ENCODE measurements around the gene E2F8.
"Not testable (repeated sequence)": the region's sequence is repeated elsewhere in the genome, so short reads cannot be mapped to it uniquely, and the experiment has no call there.

The E2F8 gene, protein sequence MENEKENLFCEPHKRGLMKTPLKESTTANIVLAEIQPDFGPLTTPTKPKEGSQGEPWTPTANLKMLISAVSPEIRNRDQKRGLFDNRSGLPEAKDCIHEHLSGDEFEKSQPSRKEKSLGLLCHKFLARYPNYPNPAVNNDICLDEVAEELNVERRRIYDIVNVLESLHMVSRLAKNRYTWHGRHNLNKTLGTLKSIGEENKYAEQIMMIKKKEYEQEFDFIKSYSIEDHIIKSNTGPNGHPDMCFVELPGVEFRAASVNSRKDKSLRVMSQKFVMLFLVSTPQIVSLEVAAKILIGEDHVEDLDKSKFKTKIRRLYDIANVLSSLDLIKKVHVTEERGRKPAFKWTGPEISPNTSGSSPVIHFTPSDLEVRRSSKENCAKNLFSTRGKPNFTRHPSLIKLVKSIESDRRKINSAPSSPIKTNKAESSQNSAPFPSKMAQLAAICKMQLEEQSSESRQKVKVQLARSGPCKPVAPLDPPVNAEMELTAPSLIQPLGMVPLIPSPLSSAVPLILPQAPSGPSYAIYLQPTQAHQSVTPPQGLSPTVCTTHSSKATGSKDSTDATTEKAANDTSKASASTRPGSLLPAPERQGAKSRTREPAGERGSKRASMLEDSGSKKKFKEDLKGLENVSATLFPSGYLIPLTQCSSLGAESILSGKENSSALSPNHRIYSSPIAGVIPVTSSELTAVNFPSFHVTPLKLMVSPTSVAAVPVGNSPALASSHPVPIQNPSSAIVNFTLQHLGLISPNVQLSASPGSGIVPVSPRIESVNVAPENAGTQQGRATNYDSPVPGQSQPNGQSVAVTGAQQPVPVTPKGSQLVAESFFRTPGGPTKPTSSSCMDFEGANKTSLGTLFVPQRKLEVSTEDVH

DNA sequence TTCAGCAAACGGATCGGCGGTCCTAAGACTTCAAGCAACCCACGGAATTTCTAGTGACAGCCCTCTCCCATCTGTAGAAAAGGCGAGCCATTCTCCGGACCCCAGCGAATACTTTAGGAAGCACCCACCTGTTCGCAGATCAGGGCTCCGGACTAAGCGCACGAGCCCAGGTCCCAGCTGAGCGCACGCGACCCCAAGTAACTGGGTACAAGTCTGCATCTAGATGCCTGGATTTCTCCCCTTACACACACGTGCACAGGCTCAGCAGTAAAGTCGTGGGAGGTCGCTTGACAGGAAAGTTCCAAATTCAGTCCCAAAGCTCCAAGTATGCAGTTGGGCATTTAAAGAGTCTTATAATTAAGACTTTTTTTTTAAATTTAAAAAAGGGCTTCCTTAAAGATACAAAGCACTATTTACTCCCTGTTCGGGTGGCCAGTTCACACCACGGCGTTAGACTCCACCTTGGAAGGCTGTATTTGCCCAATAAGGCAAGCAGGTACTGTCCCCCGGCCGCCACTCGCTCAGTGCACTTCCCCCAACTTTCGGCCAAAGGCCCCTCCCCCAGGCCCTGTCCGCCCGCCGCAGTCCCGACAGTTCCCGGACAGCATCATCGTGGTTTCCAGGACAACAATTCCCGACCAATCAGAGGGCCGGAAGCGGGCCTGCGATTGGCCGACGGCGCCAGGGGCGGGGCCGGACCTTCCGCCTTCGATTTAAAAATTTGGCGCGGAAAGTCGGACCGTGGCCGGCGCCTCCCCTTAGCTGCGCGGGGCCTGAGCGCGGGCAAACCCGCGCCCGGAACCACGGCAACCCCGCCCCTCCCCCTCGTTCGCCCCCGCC lies at the start of gene E2F8:
Gene E2F8, minus strand, starts transcription at position 526 of the 840 bp plus-strand sequence. CDS start 824 bp downstream, outside the sequence.
- peak; percentile 98 for DNase-seq

DNA sequence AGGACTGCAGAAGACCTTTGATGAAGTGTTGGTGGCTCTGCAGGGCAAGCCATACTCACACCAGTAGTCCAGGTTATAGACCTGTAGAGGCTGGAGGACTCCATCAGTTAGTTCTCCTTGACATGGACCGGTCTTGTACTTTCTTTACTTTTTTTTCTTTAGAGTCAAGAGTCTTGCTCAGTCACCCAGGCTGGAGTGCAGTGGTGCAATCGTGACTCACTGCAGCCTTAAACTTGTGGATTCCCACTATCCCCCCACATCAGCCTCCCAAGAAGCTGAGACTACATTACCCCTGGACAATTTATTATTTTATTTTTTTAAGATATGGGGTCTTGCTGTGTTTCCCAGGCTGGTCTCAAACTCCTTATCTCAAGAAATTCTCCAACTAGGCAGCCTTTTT lies 49.6 kb upstream of the E2F8 start:
- no peak for DNase-seq

DNA sequence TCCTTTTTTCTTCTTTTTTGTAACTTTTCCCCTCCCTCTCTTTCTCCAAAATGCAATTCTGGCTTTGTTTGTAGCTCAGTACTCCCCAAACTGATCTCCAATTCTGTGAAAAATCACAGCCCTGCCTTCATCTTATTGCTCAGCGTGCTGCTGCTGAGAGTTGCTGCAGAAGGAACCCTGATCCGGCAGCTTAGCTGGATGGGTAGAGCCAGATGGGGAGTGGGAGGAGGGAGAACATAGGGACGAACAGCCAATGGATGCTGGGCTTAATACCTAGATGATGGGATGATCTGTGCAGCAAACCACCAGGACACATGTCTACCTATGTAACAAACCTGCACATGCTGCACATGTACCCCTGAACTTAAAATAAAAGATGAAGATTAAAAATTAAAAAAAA lies 47.5 kb upstream of the E2F8 start:
- DNase-seq, result no peak

DNA sequence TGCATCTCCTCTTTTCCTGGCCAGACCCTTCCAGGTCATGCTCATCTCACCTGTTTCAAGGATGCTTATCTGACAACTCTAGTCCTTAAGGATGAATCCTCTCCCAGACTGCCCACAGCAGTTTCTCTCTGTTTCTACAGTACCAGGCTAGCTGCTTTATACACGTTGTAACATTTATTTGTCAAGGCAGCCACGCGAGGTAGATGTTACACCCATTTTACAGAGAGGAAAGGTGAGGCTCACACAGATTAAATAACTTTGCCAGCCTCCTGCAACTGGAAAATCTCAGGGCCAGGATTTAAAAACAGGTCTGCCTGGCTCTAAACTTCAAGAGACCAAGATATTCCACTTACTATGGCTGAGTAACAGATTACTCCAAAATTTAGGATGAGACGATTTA lies 45.7 kb upstream of the E2F8 start:
- no peak for DNase-seq

DNA sequence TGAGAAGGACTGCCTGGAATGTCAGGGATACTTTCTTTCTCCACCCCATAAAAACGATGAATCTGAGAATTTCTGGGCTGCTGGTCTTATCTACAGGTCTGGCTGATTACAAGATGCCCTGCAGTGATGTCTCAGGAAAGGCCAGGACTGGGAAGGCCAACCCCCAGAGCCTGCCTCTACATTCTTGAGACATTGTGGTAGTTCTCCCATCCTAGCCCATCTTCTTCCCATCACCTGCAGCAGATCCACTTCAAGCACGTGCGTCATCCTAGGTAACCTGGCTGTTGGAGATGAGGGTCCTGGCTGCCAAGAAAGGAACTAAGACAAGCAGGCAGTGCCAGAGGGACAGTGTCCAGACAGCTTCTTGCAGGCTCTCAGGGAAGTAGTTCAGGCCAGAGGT lies 44.1 kb upstream of the E2F8 start:
- no peak for DNase-seq

DNA sequence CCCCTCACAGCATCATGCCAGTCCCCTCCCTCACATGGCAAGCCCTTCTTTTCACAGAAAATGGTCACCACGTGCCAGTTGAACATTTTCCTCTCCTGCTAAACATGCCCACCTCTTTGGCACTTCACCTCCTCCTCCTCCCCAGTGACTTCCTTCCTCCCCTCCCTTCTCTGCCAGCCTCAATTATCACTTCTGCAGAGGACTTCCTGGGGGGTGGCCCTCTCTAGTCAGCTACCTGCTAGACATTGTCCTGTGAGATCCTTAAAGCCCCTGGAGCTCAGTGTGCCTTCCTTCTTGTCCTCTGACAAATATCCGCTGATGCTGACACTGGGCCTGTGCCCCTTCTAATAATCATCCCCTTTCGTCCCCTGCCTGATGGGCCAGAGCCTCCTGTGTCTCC lies 43.2 kb upstream of the E2F8 start:
- DNase-seq, result no peak

DNA sequence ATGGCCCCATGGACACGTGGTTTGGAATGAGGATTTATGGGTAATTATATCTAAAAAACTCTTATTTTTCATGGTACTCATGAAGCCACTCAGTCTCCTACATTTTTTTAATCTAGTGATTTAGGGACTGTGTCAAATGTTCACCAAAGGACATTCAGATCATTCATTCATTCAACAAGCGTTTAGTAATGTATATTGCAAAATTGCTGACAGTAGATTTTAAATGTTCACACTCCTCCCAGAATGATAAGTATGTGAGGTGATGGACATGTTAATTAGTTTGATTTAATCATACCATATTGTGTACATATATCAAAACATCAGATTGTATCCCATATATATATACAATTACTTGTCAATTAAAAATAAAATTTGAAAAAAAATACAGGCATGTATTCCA lies 40.8 kb upstream of the E2F8 start:
- no peak for DNase-seq

DNA sequence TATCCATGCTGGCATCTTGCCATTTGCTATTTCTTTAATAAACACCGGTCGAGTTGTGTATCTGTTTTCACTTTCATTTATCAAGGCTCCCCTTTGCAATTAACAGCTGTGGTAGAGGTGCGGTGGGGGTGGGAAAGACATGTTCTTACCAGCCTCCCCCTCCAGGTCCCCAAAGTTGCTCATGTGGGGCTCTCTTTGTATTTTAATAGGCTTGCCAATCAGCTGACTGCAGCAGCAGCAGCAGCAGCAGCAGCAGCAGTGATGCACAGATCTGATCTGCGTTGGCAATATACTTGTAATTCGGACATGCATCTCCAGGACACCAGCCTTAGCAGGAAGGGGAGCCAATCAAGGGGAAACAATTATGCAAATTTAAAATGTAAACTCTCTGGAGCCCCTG lies 40.3 kb upstream of the E2F8 start:
- DNase-seq, result peak; percentile 85

DNA sequence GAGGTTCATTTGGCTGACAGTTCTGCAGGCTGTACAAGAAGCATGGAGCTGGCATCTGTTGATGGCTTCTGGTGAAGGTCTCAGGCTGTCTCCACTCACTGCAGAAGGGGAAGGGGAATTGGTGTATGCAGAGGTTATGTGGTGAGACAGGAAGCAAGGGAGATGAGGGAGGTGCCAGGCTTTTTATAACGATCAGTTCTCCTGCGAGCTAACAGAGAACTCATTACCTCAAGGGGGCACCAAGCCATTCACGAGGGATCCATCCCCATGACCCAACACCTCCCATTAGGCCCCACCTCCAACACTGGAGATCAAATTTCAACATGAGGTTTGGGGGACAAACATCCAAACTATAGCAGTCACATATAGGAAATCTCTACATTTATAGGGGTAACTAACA lies 38.7 kb upstream of the E2F8 start:
- no peak for DNase-seq

DNA sequence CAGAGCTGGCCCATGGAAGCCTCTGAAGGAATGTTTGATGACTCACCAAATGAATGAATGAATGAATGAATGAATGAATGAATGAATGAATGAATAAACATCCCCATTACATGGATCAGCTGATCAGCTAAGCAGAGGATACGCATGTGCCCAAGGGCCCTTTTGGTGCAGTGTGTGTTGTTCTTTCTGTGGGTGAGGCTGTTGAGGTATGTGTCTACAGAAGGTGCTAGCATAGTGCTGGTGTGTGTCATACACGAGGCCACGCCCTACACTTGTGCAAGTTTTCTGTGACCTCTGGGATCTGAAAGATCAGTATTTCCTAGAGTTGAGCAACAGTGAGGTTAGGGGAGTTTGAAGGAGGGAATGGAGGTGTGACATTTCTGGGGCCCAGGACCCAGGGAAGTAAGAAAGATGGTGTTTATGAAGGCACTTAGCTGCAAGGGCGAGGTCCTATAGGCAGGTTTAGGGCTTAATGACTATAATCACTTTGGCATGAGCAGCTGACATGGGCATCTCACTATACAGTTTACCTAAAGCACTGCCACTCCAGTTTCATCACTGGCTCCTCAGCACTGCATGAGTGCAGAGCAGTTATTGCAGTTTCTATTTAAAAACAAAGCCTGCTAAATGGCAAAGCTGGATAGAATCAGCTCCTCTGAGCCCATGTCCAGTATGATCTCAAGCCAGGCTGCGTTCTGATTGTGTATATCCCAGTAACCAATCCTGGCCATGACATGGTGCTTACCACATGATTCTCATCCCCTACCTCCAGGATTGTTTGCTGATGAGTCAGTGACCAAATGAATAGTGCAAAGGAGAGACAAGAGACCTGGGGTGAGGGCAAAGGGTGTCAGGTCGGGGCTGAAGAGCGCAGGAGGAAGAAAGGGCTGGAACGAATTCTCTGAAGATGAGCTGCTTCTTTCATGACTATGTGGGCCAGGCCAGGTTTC lies 36.4 kb upstream of the E2F8 start:
- no peak for DNase-seq

DNA sequence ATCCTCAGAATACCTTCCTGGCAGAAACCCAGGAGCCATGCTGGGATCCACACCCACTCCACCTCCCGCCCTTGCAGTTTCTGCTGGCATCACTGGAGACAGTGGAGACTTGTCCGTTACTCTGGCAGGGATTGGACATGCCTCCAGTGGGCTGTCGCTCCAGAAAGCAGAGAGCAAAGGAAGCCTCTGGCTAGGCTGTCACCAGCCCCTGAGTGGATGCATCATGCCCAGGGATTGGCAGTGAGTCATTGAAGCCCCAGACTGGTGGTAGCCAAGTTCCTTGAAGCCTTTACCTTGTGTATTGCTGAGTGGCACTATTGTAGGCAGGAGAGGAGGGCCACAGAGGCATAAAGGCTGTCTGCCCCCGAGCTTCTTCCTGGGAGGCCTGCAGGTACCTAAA lies 34.8 kb upstream of the E2F8 start:
- DNase-seq, result no peak

DNA sequence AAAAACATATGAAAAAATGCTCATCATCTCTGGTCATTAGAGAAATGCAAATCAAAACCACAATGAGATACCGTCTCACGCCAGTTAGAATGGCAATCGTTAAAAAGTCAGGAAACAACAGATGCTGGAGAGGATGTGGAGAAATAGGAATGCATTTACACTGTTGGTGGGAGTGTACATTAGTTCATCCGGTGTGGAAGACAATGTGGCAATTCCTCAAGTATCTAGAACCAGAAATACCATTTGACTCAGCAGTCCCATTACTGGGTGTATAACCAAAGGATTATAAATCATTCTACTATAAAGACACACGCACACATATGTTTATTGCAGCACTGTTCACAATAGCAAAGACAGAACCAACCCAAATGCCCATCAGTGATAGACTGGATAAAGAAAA lies 32.5 kb upstream of the E2F8 start:
- DNase-seq, result not testable (repeated sequence)

DNA sequence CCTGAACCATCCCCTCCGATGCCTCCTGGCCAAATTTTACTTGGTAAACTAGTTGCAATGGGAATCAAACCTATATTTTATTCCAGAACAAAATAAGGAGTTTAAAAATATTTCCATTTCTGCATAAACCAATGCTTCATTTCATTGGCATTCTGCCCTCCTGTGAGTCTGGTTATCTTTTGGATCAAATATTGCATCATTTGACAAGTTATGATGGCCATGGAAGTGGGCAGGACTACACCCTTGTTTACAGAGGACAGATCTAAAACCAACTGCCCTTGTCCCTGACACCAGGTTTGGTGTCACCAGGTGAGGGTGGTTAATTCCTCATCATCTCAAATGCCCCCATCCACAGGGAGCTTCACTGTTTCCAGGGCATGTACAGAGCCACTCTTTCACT lies 28.2 kb upstream of the E2F8 start:
- no peak for DNase-seq

DNA sequence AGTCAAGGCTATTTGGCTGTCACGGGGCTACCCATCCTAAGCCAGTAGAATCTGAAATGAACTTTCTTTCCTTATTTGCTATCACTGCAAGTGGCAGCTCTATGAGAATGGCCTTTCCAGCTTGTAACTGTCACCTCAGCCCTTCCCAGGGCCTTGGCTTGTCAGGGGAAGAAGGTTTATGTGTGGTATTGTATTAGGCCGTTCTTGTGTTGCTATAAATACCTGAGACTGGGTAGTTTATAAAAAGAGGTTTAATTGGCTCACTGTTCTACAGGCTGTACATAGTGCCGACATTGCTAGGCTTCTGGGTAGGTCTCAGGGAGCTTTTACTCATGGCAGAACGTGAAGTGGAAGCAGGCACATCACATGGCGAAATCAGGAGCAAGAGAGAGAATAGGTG lies 26.8 kb upstream of the E2F8 start:
- no peak for DNase-seq

DNA sequence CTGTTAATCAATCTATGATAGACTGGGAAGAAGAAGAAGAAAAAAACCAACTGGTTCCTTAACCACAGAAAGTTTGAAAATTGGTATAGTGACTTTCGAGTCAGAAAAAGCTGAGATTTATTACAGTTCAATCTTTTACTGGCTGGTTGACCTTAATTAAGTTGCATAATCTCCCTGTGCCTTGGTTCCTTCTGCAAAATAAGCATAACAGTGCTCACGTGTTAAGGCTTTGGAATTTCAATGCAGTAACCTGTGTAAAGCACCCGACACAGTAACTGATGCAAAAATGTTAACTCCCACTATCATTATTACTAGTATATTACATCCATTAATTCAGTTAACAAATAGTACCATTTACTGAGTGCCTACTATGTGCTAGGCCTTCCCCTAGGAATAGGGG lies 22.6 kb upstream of the E2F8 start:
- DNase-seq, result no peak

DNA sequence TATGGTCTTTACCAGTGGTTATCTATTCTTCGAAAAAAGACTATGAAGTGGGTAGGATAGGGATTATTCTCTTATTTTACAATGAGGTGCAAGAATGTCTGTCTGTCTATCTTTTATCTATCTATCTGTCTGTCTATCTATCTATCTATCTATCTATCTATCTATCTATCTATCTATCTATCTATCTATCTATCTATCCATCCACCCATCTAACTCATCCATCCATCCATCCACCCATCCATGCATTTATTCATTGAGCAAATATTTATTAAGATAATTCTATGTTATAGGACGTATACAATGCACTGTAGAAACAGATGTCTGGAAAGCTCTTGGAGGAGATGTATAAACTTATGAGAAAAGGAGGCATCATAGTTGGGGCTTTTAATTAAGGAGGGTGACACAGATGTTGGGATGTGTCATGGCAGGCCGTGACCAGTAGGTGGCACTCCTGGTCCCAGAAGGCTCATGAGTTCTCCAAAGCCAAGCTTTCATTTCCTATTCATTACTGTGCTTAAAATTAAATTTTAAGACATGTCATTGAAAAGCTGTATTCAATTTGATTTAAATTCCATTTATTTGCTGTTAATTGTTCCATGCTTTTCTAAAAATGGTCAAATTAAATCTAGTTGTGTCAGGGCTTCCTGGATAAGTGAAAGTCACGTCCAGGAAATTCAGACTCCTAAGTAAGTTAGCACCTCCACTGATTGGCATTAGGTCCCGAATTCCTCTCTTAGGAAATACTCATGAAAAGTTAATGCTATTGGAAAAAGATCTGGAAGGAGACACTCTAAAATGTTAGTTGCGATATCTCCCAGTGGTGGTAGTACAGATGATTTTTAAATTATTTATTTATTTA lies 19.0 kb upstream of the E2F8 start:
- peak; percentile 39 for DNase-seq

DNA sequence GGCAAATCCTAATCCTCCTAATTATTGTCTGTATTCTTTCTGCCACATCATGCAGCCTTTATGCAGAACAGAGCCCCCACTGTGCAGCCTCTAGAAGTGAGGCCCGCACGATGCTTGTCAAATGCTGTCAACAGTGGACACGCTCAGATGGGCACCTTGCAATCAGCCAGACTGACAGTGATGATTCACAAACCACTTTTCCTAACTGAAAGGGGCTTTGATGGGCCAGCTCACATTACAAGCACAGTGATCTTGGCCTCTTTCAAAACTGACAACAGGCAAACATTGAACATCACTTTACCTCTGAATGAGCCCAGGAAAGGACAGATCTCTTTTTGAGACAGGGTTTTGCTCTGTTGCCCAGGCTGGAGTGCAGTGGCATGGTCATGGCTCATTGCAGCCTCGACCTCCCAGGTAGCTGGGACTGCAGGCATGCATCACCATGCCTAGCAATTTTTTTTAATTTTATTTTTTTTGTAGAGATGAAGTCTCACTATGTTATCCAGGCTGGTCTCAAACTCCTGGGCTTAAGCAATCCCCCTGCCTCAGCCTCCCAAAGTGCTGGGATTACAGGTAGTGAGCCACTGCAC lies 18.0 kb upstream of the E2F8 start:
- no peak for DNase-seq

DNA sequence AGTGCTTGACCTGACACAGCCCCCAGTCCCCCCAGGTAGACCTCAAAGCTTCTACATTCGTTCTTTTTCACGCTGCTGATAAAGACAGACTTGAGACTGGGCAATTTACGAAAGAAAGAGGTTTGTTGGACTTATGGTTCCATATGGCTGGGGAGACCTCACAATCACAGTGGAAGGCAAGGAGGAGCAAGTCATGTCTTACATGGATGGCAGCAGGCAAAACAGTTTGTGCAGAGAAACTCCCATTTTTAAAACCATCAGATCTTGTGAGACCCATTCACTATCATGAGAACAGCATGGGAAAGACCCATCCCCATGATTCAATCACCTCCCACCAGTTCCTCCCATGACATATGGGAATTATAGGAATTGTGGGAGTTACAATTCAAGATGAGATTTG lies 13.7 kb upstream of the E2F8 start:
- not testable (repeated sequence) for DNase-seq

DNA sequence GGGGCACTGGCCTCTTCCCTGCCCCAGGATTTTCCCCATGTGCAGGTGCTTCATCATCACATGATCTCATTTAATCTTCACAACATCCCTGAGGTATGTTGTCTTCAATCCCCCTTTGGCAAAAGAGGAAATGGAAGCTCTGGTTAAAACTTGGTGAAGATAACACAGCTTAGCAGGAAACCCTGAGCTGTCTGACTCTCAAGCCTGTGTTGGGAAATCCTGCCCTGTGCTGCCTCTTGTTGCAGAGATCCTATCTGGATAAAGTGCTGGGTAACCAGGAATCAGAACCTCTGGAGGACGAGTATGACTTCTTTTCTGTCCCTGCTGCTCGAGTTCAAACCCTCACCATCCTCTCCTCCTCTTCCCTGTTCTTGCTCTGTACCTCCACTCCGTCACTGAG lies 13.1 kb upstream of the E2F8 start:
- no peak for DNase-seq

DNA sequence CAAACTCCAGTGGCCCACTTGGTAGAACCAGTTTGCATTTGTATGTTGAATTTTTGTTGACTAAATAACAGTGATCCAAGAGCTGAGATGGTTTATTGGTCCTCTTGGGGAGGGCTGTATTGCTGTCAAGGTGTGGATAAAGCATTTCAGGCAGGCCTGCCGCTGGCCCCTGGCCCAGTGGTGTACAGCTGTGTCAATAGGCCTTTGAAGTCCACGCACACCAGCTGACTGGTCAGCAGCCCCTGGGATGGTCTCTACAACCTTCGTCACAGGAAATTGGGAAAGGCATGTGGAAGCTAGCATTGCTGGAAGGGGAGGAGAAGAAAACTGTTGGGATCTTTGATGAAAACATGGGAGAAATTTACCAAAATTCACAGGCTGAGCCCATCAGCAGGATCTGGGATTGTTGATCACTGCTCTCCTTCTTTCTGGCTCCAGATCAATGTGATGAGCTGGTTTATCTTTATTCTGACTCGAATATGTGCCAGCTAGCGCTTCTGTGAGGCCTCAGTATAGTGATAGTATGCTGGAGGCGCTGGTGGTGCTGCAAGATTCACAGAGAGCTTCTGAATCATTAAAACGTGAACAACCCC lies 12.5 kb upstream of the E2F8 start:
- no peak for DNase-seq
